Measurements from ENCODE around the gene FSTL3.

DNA sequence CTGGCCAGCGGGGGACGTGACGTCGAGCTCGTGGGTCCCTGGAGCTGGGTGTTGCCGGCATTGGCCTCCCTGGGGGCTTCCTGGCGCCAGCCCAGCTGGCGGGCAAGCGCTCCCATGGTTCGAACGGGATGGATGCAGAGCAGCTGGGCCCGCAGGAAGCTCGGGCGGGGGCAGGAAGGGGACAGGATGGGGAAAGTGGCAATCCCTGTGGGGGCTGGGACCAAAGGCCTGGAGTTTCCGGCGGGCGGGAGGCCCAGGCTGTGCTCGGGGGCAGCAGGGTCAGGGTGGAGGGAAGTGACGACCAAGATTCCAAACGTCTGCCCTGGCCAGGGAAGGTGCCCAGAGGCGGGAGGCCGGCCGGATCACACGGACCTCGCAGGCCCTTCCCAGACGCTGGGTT lies 51.8 kb downstream of the FSTL3 start:
- TF ChIP-seq, protein P1, sequence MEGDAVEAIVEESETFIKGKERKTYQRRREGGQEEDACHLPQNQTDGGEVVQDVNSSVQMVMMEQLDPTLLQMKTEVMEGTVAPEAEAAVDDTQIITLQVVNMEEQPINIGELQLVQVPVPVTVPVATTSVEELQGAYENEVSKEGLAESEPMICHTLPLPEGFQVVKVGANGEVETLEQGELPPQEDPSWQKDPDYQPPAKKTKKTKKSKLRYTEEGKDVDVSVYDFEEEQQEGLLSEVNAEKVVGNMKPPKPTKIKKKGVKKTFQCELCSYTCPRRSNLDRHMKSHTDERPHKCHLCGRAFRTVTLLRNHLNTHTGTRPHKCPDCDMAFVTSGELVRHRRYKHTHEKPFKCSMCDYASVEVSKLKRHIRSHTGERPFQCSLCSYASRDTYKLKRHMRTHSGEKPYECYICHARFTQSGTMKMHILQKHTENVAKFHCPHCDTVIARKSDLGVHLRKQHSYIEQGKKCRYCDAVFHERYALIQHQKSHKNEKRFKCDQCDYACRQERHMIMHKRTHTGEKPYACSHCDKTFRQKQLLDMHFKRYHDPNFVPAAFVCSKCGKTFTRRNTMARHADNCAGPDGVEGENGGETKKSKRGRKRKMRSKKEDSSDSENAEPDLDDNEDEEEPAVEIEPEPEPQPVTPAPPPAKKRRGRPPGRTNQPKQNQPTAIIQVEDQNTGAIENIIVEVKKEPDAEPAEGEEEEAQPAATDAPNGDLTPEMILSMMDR (IDR thresholded peaks at IDR 0.05): no peak
- TF ChIP-seq TCF7L2 (IDR thresholded peaks at IDR 0.05; ENCODE audit: low read depth, low read length) (no peak), POLR2AphosphoS5 (IDR thresholded peaks at IDR 0.05; ENCODE audit: low read depth, low read length) (no peak), SIN3A (IDR thresholded peaks at IDR 0.05; ENCODE audit: borderline replicate concordance, insufficient read depth, low read depth, low read length) (no peak)
- TF ChIP-seq, protein P2, sequence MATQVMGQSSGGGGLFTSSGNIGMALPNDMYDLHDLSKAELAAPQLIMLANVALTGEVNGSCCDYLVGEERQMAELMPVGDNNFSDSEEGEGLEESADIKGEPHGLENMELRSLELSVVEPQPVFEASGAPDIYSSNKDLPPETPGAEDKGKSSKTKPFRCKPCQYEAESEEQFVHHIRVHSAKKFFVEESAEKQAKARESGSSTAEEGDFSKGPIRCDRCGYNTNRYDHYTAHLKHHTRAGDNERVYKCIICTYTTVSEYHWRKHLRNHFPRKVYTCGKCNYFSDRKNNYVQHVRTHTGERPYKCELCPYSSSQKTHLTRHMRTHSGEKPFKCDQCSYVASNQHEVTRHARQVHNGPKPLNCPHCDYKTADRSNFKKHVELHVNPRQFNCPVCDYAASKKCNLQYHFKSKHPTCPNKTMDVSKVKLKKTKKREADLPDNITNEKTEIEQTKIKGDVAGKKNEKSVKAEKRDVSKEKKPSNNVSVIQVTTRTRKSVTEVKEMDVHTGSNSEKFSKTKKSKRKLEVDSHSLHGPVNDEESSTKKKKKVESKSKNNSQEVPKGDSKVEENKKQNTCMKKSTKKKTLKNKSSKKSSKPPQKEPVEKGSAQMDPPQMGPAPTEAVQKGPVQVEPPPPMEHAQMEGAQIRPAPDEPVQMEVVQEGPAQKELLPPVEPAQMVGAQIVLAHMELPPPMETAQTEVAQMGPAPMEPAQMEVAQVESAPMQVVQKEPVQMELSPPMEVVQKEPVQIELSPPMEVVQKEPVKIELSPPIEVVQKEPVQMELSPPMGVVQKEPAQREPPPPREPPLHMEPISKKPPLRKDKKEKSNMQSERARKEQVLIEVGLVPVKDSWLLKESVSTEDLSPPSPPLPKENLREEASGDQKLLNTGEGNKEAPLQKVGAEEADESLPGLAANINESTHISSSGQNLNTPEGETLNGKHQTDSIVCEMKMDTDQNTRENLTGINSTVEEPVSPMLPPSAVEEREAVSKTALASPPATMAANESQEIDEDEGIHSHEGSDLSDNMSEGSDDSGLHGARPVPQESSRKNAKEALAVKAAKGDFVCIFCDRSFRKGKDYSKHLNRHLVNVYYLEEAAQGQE (IDR thresholded peaks at IDR 0.05; ENCODE audit: insufficient read depth in 1 of 2, low read depth in 2 of 2, low read length in 1 of 2): no peak

Data from Panc1 (cell line).